GM12878 (cell line): Measurements from ENCODE around the gene TRMU. TPM values are rescaled to one million over a fixed set of nuclear protein-coding genes. Genes with fewer than 3 reads are reported as not detected.

Source experiments
- ATAC-seq: fragments of 200-7000 bp; cut with Tn5 transposase; 3 replicates; pipeline ENCODE4 v1.9.1; 2020; ENCODE audit warnings: mild to moderate bottlenecking, moderate library complexity
- BruUV-seq: library from RNA; stranded (reverse); fragments of 400-500 nt; replicated peaks from 2 replicates; lab custom pipeline; 2021; lab: Mats Ljungman, UMichigan
- CTCF ChIA-PET: fragments of 300-600 bp; sonication (Branson Sonifier 250); formaldehyde crosslinking; extraction: SDS; loops from one replicate; lab custom pipeline; 2021; ENCODE audit warnings: inconsistent platforms; lab: Yijun Ruan, JAX
- POLR2A ChIA-PET: fragments of 350-600 bp; formaldehyde crosslinking; extraction: SDS; loops from one replicate; lab custom pipeline; 2021; ENCODE audit warnings: inconsistent platforms; lab: Charles Lee
- RAD21 ChIA-PET: fragments of 300-600 bp; sonication (Branson Sonifier 250); formaldehyde crosslinking; loops from one replicate; lab custom pipeline; 2023; ENCODE audit warnings: antibody characterized with exemption; ENCODE audit not compliant: unreplicated experiment; lab: Charles Lee
- SMC1A ChIA-PET: fragments of 300-600 bp; sonication (Branson Sonifier 250); formaldehyde crosslinking; loops from one replicate; lab custom pipeline; 2023; ENCODE audit not compliant: unreplicated experiment, uncharacterized antibody; lab: Charles Lee
- DNase-seq: peaks from one replicate; pipeline ENCODE4 v3.0.0-alpha.2; 2011; ENCODE audit warnings: low read depth, low spot score
- FAIRE-seq: peaks from 3 replicates; lab custom pipeline; 2011; peaks lifted over from hg19 to GRCh38; lab: Jason Lieb, UNC
- H2AFZ ChIP-seq: 2 replicates; pipeline ENCODE4 v1.6.0; 2011; ENCODE audit warnings: low read depth, low read length, control low read depth; ENCODE audit not compliant: control insufficient read depth
- H3K27ac ChIP-seq: 2 replicates; pipeline ENCODE4 v1.5.1; 2011; ENCODE audit warnings: control low read depth; ENCODE audit not compliant: control insufficient read depth, insufficient read depth
- H3K27me3 ChIP-seq, 2 experiments: replicated peaks in 1 of 2; 2 replicates each; pipeline versions ENCODE4 v1.6.0 to v1.6.1; 2011; ENCODE audit warnings: low read length in 1 of 2; ENCODE audit not compliant: control insufficient read depth in 2 of 2, insufficient read depth in 2 of 2
- H3K36me3 ChIP-seq, 2 experiments: 2 replicates each; pipeline ENCODE4 v1.5.1; 2011; ENCODE audit warnings: low read length in 1 of 2; ENCODE audit not compliant: control insufficient read depth in 2 of 2, insufficient read depth in 2 of 2
- H3K4me1 ChIP-seq: 2 replicates; pipeline ENCODE4 v1.6.1; 2011; ENCODE audit warnings: mild to moderate bottlenecking, low read length, moderate library complexity, mixed read lengths; ENCODE audit not compliant: control insufficient read depth, insufficient read depth
- H3K4me2 ChIP-seq: 2 replicates; pipeline ENCODE4 v1.6.0; 2011; ENCODE audit warnings: control low read depth; ENCODE audit not compliant: control insufficient read depth, insufficient read depth
- H3K4me3 ChIP-seq: fragments of 200-600 bp; sonication (generic); 2 replicates; pipeline ENCODE4 v1.5.1; 2016
- H3K79me2 ChIP-seq: 2 replicates; pipeline ENCODE4 v1.6.0; 2011; ENCODE audit warnings: low read length; ENCODE audit not compliant: control insufficient read depth, insufficient read depth
- H3K9ac ChIP-seq: 2 replicates; pipeline ENCODE4 v1.8.0; 2011; ENCODE audit warnings: low read length, control low read depth, mixed read lengths; ENCODE audit not compliant: control insufficient read depth, insufficient read depth
- H3K9me3 ChIP-seq: replicated peaks from 3 replicates; pipeline ENCODE4 v1.5.1; 2011; ENCODE audit warnings: mild to moderate bottlenecking, low read length; ENCODE audit not compliant: control insufficient read depth, insufficient read depth
- H4K20me1 ChIP-seq: 2 replicates; pipeline ENCODE4 v1.6.0; 2011; ENCODE audit not compliant: control insufficient read depth, insufficient read depth
- ATF7 ChIP-seq: fragments of 450-650 bp; IDR thresholded peaks from 2 replicates; pipeline ENCODE4 v1.6.1; 2016; ENCODE audit warnings: low read depth, mild to moderate bottlenecking
- CBX5 ChIP-seq: sonication (generic); IDR thresholded peaks from 2 replicates; pipeline ENCODE4 v1.6.1; 2016; ENCODE audit warnings: low read depth, moderate library complexity, mild to moderate bottlenecking, inconsistent platforms
- EGR1 ChIP-seq, 2 experiments: IDR thresholded peaks; 1 replicate in 1 of 2; 2 replicates in 1 of 2; pipeline ENCODE4 v1.6.1; 2011 to 2012; ENCODE audit warnings: low read depth in 2 of 2, low read length in 2 of 2, borderline replicate concordance in 1 of 2, mild to moderate bottlenecking in 1 of 2, moderate library complexity in 1 of 2
- IKZF1 ChIP-seq: fragments of 450-650 bp; conservative IDR thresholded peaks from 2 replicates; pipeline ENCODE4 v1.6.1; 2017; ENCODE audit warnings: antibody characterized with exemption, mild to moderate bottlenecking
- NFXL1 ChIP-seq: fragments of 450-650 bp; IDR thresholded peaks from 2 replicates; pipeline ENCODE4 v1.6.1; 2017; ENCODE audit warnings: antibody characterized with exemption, mild to moderate bottlenecking, borderline replicate concordance
- SRF ChIP-seq, 2 experiments: IDR thresholded peaks; 2 replicates each; pipeline ENCODE4 v1.6.1; 2011; ENCODE audit warnings: low read depth in 2 of 2, low read length in 2 of 2, mild to moderate bottlenecking in 1 of 2, moderate library complexity in 1 of 2
- WGBS: methylation state at CpG from one replicate; pipeline ENCODE4 v1.1.6; 2016; ENCODE audit warnings: low lambda C conversion rate; ENCODE audit not compliant: insufficient replicate concordance, insufficient coverage; ENCODE audit errors: missing lambda C conversion rate; 5-methylcytosine and 5-hydroxymethylcytosine counted together
- in situ Hi-C: fragments of 300-500 bp; cut with MboI; formaldehyde crosslinking; loops from 9 replicates; pipeline ENCODE4 v1.14.3; 2018; ENCODE audit warnings: mixed read lengths
- intact Hi-C: fragments of 100-400 bp; cut with micrococcal nuclease; formaldehyde crosslinking; loops from one replicate; pipeline ENCODE4 v1.14.2; 2022; ENCODE audit not compliant: unreplicated experiment
- polyA plus RNA-seq, 11 experiments: library from polyadenylated mRNA; depleted of rRNA in 4 of 11; unstranded in 6 of 11; stranded (reverse) in 5 of 11; fragments of >200 nt; fragmentation: Nextera tagmentation in 4 of 11; fragmentation: Illumina TruSeq in 1 of 11; extraction: Ambion mirVana in 4 of 11; extraction: Trizol in 1 of 11; gene quantifications; 1 replicate in 1 of 11; 2 replicates in 10 of 11; pipeline versions ENCODE4 v1.2.1 to v1.2.3, GENCODE V29; 2011 to 2016; ENCODE audit warnings: inconsistent platforms in 2 of 11, missing spikeins in 2 of 11, low read depth in 1 of 11
- total RNA-seq, 4 experiments: library from RNA; depleted of rRNA in 3 of 4; stranded (reverse); fragments of >200 nt in 3 of 4; fragmentation: Illumina TruSeq in 1 of 4; extraction: Trizol in 1 of 4; gene quantifications; 2 replicates each; pipeline versions ENCODE4 v1.2.1 to v1.2.3, GENCODE V29; 2013 to 2021
- TF ChIP-seq, protein P1 (sequence below): fragments of 450-650 bp; IDR thresholded peaks from 2 replicates; pipeline ENCODE4 v1.6.1; 2016; ENCODE audit warnings: mild to moderate bottlenecking

Gene TRMU
- total and polyA plus RNA-seq, 10 of the 15 experiments (the other 5 are each of a cell fraction or from before 2014, with no cell fraction given) = 3.5 to 57.0 (median 44.0) TPM

GRCh38 chr22:46350646-46351045 is 15.1 kb downstream of the TRMU start:
- ChIA-PET RAD21 (no interaction called here), SMC1A (no interaction called here), CTCF (no interaction called here), POLR2A (no interaction called here)
- Histone ChIP-seq H3K4me2 (no peak overlapping the region), H3K9me3 (no peaks in the 10 kb centered on the region), H3K4me3 (no peak overlapping the region), H3K36me3 (peaks cover 13 to 55% of the 10 kb centered on the region in 2 experiments), H4K20me1 (no peaks in the 10 kb centered on the region), H2AFZ (no peak overlapping the region), H3K27ac (no peak overlapping the region), H3K27me3 (no peaks in the 10 kb centered on the region), H3K79me2 (no peaks in the 10 kb centered on the region), H3K9ac (no peak overlapping the region), H3K4me1 (no peaks in the 10 kb centered on the region)
- TF ChIP-seq NFXL1 (no peak), CBX5 (no peak)
- intact Hi-C loops (no loop called here), in situ Hi-C loops (no loop called here)
- FAIRE-seq (no peak), ATAC-seq (no peak), DNase-seq (no peak)
- WGBS = 97% methylated on average over 20 of the region's 20 CpGs
- BruUV-seq = no TSS peak

GRCh38 chr22:46351131-46351735 is 15.7 kb downstream of the TRMU start:
- Histone ChIP-seq H3K4me1 (no peaks in the 10 kb centered on the region), H3K9me3 (no peaks in the 10 kb centered on the region), H4K20me1 (no peaks in the 10 kb centered on the region), H3K27me3 (no peaks in the 10 kb centered on the region)
- POLR2A ChIA-PET = no interaction called here
- TF ChIP-seq SRF (IDR thresholded peaks at IDR 0.05; ENCODE audit: low read depth in 2 of 2, low read length in 2 of 2) = no peak
- TF ChIP-seq EGR1 (IDR thresholded peaks at IDR 0.05; ENCODE audit: borderline replicate concordance in 1 of 2, low read depth in 2 of 2, low read length in 2 of 2) = no peak
- TF ChIP-seq, protein P1, sequence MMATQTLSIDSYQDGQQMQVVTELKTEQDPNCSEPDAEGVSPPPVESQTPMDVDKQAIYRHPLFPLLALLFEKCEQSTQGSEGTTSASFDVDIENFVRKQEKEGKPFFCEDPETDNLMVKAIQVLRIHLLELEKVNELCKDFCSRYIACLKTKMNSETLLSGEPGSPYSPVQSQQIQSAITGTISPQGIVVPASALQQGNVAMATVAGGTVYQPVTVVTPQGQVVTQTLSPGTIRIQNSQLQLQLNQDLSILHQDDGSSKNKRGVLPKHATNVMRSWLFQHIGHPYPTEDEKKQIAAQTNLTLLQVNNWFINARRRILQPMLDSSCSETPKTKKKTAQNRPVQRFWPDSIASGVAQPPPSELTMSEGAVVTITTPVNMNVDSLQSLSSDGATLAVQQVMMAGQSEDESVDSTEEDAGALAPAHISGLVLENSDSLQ = no peak
- no peak for TF ChIP-seq ATF7
- TF ChIP-seq IKZF1 = no peak
- TF ChIP-seq, all 136 proteins: peak for 0
- FAIRE-seq (no peak), DNase-seq (no peak), ATAC-seq (no peak)
- no peak overlapping the region for H3K4me3 ChIP-seq
- WGBS = 97% methylated on average over 28 of the region's 28 CpGs
- in situ Hi-C loops = no loop called here
- RAD21 ChIA-PET = no interaction called here
- no peak overlapping the region for H3K9ac ChIP-seq
- no peak overlapping the region for H2AFZ ChIP-seq
- no peaks in the 10 kb centered on the region for H3K79me2 ChIP-seq
- no peak overlapping the region for H3K27ac ChIP-seq
- CTCF ChIA-PET = no interaction called here
- no TSS peak for BruUV-seq
- no peak overlapping the region for H3K4me2 ChIP-seq
- intact Hi-C loops = no loop called here
- SMC1A ChIA-PET = no interaction called here
- peaks cover 19 to 57% of the 10 kb centered on the region in 2 experiments for H3K36me3 ChIP-seq
